HFF-Myc (cell line): ENCODE data around the gene C5.

Experiments
- DNase-seq: peaks from one replicate; pipeline ENCODE4 v3.0.0-alpha.2; 2011; ENCODE audit warnings: low read depth; ENCODE audit errors: extremely low read depth
- H3K4me3 ChIP-seq: replicated peaks from 2 replicates; pipeline ENCODE4 v1.5.1; 2011; ENCODE audit warnings: low read depth, mild to moderate bottlenecking, control low read depth, low read length
- CTCF ChIP-seq: IDR thresholded peaks from 2 replicates; pipeline ENCODE4 v1.5.1; 2012; ENCODE audit warnings: mild to moderate bottlenecking, low read depth, low read length, control low read depth; ENCODE audit errors: missing control alignments

Gene C5

GRCh38 chr9:120923620-120924328, 126.3 kb downstream of the C5 start:
- no peak overlapping the region for H3K4me3 ChIP-seq
- no peak for TF ChIP-seq CTCF
- DNase-seq = no peak

- TF ChIP-seq CTCF = no peak
Measured at GRCh38 chr9:120922404-120923195, 127.5 kb downstream of the C5 start.

GRCh38 chr9:120921661-120922181, 128.4 kb downstream of the C5 start:
- TF ChIP-seq CTCF = no peak
- no peak for DNase-seq
- no peak overlapping the region for H3K4me3 ChIP-seq

More at GRCh38 chr9:120922404-120923195, 127.5 kb downstream of the C5 start:
- no peak for DNase-seq
- H3K4me3 ChIP-seq = no peak overlapping the region

- no peak for DNase-seq
- TF ChIP-seq CTCF = no peak
- H3K4me3 ChIP-seq = no peak overlapping the region
Measured at GRCh38 chr9:120920806-120921178, 129.3 kb downstream of the C5 start.

- TF ChIP-seq CTCF = no peak
- no peak for DNase-seq
- H3K4me3 ChIP-seq = no peak overlapping the region
Measured at GRCh38 chr9:120919843-120920805, 130.0 kb downstream of the C5 start.
